ENCODE measurements around the gene PPP1R14B. TPM values are rescaled to one million over a fixed set of nuclear protein-coding genes. Genes with fewer than 3 reads are reported as not detected.

The PPP1R14B gene
- total and polyA plus RNA-seq, 2 of the 13 experiments (the other 11 are each of a cell fraction or from before 2014, with no cell fraction given): 110 to 148 TPM

DNA sequence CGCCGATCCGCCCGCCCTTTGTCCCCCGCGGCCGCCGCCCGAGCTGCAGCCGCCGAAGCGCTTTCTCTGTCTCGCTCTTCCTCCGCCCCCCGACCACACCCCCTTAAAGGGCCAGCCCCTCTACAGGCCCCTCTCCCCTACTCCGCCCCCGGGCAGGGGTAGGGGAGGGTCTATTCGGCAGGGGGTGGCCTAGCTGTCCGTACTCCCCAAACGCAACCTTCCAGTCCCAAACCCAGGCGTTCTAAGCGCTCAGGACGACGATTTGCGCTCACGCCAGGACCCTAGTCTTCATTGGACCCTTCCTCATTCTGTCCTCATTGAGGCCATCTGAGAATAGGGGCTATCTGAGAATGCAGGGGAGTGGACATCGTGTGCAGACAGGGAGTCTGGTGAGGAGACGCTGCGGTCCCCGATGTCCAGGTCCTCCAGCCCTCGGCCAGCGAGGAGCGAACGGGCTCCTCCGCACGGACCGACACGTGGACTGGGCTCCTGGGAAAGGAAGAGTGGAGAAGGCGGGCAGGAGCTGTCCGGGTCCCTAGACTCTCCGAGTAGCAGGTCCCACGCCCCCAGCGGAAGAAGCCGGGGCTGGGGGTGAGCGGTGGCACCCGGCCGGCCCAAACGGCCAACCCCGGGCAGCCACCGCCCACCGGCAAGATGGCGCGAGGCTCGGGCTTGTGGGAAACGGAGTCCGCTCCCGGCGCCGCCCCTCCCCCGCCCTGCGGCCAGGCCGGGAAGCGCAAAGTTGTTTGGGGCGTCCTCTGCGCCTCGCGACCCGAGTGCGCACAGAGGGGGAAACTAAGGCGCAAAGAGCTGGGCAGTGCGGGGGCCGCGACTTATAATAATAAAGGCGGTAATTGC is at the start of gene PPP1R14B (continued):
- TF ChIP-seq, protein P1, sequence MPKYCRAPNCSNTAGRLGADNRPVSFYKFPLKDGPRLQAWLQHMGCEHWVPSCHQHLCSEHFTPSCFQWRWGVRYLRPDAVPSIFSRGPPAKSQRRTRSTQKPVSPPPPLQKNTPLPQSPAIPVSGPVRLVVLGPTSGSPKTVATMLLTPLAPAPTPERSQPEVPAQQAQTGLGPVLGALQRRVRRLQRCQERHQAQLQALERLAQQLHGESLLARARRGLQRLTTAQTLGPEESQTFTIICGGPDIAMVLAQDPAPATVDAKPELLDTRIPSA (CRISPR knock-in tag; IDR thresholded peaks at IDR 0.05; ENCODE audit: borderline replicate concordance): peak; percentile 62; the same call in 1 of the 2 replicates
- peak; percentile 39; the same call in 1 of the 2 replicates for TF ChIP-seq ZNF616 (CRISPR knock-in tag; IDR thresholded peaks at IDR 0.05; ENCODE audit: low read depth)
- peak; percentile 67 for TF ChIP-seq SP5 (CRISPR knock-in tag; IDR thresholded peaks at IDR 0.05; ENCODE audit: borderline replicate concordance, low read depth)
- TF ChIP-seq, protein P2, sequence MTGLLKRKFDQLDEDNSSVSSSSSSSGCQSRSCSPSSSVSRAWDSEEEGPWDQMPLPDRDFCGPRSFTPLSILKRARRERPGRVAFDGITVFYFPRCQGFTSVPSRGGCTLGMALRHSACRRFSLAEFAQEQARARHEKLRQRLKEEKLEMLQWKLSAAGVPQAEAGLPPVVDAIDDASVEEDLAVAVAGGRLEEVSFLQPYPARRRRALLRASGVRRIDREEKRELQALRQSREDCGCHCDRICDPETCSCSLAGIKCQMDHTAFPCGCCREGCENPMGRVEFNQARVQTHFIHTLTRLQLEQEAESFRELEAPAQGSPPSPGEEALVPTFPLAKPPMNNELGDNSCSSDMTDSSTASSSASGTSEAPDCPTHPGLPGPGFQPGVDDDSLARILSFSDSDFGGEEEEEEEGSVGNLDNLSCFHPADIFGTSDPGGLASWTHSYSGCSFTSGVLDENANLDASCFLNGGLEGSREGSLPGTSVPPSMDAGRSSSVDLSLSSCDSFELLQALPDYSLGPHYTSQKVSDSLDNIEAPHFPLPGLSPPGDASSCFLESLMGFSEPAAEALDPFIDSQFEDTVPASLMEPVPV (CRISPR knock-in tag; IDR thresholded peaks at IDR 0.05): peak; percentile 90; the same call in 1 of the 2 replicates
- peak; percentile 50 for TF ChIP-seq PHF21A (CRISPR knock-in tag; IDR thresholded peaks at IDR 0.05)
- TF ChIP-seq MBNL3 (CRISPR knock-in tag; conservative IDR thresholded peaks at IDR 0.05): no peak
- 0 out of 2 replicates have a peak, but pooled peaks have one; percentile 20 for TF ChIP-seq ZNF136 (CRISPR knock-in tag; IDR thresholded peaks at IDR 0.05; ENCODE audit: low read depth)
- no peak for TF ChIP-seq ZNF383 (CRISPR knock-in tag; IDR thresholded peaks at IDR 0.05; ENCODE audit: borderline replicate concordance)
- peak; percentile 53; the same call in 1 of the 2 replicates for TF ChIP-seq ZFP90 (CRISPR knock-in tag; IDR thresholded peaks at IDR 0.05; ENCODE audit: borderline replicate concordance)
- TF ChIP-seq, protein P3, sequence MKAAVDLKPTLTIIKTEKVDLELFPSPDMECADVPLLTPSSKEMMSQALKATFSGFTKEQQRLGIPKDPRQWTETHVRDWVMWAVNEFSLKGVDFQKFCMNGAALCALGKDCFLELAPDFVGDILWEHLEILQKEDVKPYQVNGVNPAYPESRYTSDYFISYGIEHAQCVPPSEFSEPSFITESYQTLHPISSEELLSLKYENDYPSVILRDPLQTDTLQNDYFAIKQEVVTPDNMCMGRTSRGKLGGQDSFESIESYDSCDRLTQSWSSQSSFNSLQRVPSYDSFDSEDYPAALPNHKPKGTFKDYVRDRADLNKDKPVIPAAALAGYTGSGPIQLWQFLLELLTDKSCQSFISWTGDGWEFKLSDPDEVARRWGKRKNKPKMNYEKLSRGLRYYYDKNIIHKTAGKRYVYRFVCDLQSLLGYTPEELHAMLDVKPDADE (CRISPR knock-in tag; IDR thresholded peaks at IDR 0.05): 0 out of 2 replicates have a peak, but pooled peaks have one; percentile 21
- TF ChIP-seq TOPORS (CRISPR knock-in tag; IDR thresholded peaks at IDR 0.05): 0 out of 2 replicates have a peak, but pooled peaks have one; percentile 63
- TF ChIP-seq, protein P4, sequence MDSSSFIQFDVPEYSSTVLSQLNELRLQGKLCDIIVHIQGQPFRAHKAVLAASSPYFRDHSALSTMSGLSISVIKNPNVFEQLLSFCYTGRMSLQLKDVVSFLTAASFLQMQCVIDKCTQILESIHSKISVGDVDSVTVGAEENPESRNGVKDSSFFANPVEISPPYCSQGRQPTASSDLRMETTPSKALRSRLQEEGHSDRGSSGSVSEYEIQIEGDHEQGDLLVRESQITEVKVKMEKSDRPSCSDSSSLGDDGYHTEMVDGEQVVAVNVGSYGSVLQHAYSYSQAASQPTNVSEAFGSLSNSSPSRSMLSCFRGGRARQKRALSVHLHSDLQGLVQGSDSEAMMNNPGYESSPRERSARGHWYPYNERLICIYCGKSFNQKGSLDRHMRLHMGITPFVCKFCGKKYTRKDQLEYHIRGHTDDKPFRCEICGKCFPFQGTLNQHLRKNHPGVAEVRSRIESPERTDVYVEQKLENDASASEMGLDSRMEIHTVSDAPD (CRISPR knock-in tag; IDR thresholded peaks at IDR 0.05): 0 out of 2 replicates have a peak, but pooled peaks have one; percentile 12
- TF ChIP-seq NFYC (CRISPR knock-in tag; IDR thresholded peaks at IDR 0.05): peak; percentile 57; the same call in 1 of the 2 replicates
- TF ChIP-seq ZNF746 (CRISPR knock-in tag; IDR thresholded peaks at IDR 0.05): peak; percentile 53; the same call in 1 of the 2 replicates
- TF ChIP-seq, protein P5, sequence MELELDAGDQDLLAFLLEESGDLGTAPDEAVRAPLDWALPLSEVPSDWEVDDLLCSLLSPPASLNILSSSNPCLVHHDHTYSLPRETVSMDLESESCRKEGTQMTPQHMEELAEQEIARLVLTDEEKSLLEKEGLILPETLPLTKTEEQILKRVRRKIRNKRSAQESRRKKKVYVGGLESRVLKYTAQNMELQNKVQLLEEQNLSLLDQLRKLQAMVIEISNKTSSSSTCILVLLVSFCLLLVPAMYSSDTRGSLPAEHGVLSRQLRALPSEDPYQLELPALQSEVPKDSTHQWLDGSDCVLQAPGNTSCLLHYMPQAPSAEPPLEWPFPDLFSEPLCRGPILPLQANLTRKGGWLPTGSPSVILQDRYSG (CRISPR knock-in tag; IDR thresholded peaks at IDR 0.05): no peak
- no peak for TF ChIP-seq NFIC (IDR thresholded peaks at IDR 0.05; ENCODE audit: low read length)

Measured in HepG2 (cell line).